ENCODE measurements around the gene ATP5F1C.

DNA sequence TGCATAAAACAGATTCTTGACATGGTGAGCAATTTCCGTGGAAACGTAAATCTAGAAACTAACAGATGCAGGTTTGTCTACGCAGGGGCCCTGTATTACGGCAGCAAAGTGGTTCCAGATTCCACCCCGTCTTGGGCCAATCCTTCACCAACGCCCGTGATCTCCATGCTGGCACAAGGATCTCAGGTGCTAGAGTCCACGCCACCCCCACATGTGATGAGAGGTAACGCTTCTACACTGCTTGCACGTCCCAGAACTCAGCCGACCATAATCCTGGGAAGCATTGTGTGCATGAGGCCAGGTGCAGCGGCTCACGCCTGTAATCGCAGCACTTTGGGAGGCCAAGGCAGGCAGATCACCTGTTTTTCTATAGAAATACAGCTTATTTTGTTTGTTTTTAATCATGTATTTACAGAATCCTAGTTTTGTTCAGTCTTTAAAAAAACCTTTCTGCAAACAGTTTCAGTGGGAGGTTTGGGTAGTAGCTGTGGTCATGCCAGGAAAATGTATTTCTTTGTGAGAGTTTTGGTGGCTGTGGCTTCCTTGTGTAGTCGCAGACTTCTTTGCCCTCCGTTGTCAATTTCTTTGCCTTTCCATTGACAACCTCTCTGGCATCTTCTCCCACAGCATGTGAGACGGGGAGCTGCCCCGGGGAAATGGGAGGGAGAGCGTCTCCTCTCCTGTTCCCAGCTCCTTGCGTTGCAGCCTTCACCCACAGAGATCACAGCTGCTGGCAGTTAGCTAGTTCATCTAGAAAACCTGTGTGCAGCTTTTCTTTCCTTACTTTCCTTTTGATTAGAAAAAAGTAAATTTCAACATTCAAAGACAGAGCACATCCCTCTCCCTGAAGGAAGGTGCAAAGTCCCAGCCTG, 49.2 kb upstream of the ATP5F1C start:
- TF ChIP-seq, protein P1, sequence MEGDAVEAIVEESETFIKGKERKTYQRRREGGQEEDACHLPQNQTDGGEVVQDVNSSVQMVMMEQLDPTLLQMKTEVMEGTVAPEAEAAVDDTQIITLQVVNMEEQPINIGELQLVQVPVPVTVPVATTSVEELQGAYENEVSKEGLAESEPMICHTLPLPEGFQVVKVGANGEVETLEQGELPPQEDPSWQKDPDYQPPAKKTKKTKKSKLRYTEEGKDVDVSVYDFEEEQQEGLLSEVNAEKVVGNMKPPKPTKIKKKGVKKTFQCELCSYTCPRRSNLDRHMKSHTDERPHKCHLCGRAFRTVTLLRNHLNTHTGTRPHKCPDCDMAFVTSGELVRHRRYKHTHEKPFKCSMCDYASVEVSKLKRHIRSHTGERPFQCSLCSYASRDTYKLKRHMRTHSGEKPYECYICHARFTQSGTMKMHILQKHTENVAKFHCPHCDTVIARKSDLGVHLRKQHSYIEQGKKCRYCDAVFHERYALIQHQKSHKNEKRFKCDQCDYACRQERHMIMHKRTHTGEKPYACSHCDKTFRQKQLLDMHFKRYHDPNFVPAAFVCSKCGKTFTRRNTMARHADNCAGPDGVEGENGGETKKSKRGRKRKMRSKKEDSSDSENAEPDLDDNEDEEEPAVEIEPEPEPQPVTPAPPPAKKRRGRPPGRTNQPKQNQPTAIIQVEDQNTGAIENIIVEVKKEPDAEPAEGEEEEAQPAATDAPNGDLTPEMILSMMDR (IDR thresholded peaks at IDR 0.05 in 4 of 5, conservative IDR thresholded peaks at IDR 0.05 in 1 of 5) = no peak
- no peak for TF ChIP-seq POLR2A (IDR thresholded peaks at IDR 0.05)
